Omental fat pad (tissue), 4 donors: ENCODE measurements around the gene PKD2. TPM values are rescaled to one million over a fixed set of nuclear protein-coding genes. Genes with fewer than 3 reads are reported as not detected.
"Not testable (repeated sequence)": the region's sequence is repeated elsewhere in the genome, so short reads cannot be mapped to it uniquely, and the experiment has no call there.

Source experiments
- ATAC-seq: fragments of 150-250 bp; one replicate; pipeline ENCODE4 v1.9.1; 2016; ENCODE audit warnings: mild to moderate bottlenecking, moderate library complexity; ENCODE audit not compliant: low FRiP score
- DNase-seq: peaks from one replicate; pipeline ENCODE4 v3.0.0-alpha.2; 2019; ENCODE audit warnings: low spot score
- total RNA-seq, 4 donors: library from RNA; depleted of rRNA; stranded (reverse); fragments of >200 nt; gene quantifications; one replicate each; pipeline ENCODE4 v1.1.0, GENCODE V29; 2016
- TF ChIP-seq, protein P1 (sequence below), 3 donors: fragments of 450-650 bp; IDR thresholded peaks; one replicate each; pipeline ENCODE4 v1.5.1; 2016 to 2017; ENCODE audit warnings: antibody characterized with exemption in 3 of 3, mild to moderate bottlenecking in 3 of 3, moderate library complexity in 2 of 3

PKD2 gene
- total RNA-seq, 4 donors from 2014 or later: 66.5 to 130 (median 88.6) TPM

DNA sequence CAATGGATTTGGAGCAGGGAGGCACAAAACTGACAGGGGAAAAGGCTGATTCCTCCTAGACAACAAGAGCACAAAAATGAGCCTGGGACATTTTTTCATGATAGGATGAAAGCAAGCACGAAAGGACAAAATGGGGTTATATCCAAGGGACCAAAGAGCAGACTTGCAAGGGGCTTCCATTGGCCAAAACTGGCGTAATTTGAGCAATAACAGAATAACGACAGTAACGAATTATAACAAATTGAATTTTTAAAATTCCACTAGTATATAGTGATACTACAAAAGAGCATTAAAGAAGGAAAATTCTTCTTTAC is 21.6 kb upstream of the PKD2 start:
- ATAC-seq (no peak), DNase-seq (no peak)
- TF ChIP-seq, protein P1, sequence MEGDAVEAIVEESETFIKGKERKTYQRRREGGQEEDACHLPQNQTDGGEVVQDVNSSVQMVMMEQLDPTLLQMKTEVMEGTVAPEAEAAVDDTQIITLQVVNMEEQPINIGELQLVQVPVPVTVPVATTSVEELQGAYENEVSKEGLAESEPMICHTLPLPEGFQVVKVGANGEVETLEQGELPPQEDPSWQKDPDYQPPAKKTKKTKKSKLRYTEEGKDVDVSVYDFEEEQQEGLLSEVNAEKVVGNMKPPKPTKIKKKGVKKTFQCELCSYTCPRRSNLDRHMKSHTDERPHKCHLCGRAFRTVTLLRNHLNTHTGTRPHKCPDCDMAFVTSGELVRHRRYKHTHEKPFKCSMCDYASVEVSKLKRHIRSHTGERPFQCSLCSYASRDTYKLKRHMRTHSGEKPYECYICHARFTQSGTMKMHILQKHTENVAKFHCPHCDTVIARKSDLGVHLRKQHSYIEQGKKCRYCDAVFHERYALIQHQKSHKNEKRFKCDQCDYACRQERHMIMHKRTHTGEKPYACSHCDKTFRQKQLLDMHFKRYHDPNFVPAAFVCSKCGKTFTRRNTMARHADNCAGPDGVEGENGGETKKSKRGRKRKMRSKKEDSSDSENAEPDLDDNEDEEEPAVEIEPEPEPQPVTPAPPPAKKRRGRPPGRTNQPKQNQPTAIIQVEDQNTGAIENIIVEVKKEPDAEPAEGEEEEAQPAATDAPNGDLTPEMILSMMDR (IDR thresholded peaks at IDR 0.05): no peak

GRCh38 chr4:87986508-87986907 is 20.9 kb upstream of the PKD2 start:
- no peak for ATAC-seq
- TF ChIP-seq, protein P1 (IDR thresholded peaks at IDR 0.05): no peak
- DNase-seq: no peak

- no peak for ATAC-seq
- no peak for DNase-seq
- TF ChIP-seq, protein P1 (IDR thresholded peaks at IDR 0.05): no peak
Observed at GRCh38 chr4:87989765-87990164, 17.7 kb upstream of the PKD2 start.

GRCh38 chr4:87995435-87995834 is 12.0 kb upstream of the PKD2 start:
- DNase-seq (no peak), ATAC-seq (no peak)
- TF ChIP-seq, protein P1 (IDR thresholded peaks at IDR 0.05): no peak

DNA sequence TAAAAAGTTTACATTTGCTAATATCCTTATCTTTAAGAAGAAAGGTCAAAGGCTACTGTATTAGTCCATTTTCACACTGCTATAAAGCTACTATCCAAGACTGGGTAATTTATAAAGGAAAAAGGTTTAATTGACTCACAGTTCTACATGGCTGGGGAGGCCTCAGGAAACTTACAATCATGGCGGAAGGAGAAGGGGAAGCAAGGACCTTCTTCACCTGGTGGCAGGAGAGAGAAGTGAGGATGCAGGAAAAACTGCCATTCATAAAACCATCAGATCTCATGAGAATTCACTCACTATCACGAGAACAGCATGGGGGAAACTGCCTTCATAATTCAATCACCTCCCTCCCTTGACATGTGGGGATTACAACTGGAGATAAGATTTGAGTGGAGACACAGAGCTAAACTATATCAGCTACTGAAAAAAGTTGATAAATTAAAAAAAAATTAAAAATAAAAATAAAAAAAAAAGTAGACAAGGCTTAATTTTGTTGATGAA is 8.2 kb upstream of the PKD2 start:
- ATAC-seq, DNase-seq: not testable (repeated sequence)

- TF ChIP-seq, protein P1 (IDR thresholded peaks at IDR 0.05): no peak
- ATAC-seq (no peak), DNase-seq (no peak)
Observed at GRCh38 chr4:88001871-88002270, 5.6 kb upstream of the PKD2 start.

- TF ChIP-seq, protein P1 (IDR thresholded peaks at IDR 0.05): no peak
- DNase-seq (no peak), ATAC-seq (peak; percentile 11)
Observed at GRCh38 chr4:88002786-88003185, 4.6 kb upstream of the PKD2 start.

DNA sequence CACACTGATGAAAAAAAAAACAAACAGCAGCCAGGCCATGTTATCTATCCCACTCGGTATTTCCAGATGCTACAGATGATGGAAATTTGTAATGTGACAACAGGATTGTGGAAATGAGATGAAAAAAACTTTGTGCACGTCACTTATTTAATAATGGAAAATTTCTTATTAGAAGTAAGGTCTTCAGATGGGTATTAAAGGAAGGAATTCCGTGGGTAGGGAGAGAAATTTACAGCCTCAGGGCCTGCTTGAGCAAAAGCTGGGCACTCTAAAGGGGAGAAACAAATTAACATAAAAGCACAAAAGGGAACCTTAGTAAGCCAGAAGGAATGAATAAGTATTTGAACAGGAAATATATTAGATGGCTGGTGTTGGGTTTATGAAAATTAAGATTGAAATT is 4.2 kb upstream of the PKD2 start:
- TF ChIP-seq, protein P1 (IDR thresholded peaks at IDR 0.05): no peak
- ATAC-seq: no peak
- DNase-seq: no peak
